Measurements from ENCODE around the gene LCMT2. TPM values are rescaled to one million over a fixed set of nuclear protein-coding genes. Genes with fewer than 3 reads are reported as not detected.

LCMT2 gene
- total RNA-seq, 1 donor from 2014 or later = 9.2 TPM

DNA sequence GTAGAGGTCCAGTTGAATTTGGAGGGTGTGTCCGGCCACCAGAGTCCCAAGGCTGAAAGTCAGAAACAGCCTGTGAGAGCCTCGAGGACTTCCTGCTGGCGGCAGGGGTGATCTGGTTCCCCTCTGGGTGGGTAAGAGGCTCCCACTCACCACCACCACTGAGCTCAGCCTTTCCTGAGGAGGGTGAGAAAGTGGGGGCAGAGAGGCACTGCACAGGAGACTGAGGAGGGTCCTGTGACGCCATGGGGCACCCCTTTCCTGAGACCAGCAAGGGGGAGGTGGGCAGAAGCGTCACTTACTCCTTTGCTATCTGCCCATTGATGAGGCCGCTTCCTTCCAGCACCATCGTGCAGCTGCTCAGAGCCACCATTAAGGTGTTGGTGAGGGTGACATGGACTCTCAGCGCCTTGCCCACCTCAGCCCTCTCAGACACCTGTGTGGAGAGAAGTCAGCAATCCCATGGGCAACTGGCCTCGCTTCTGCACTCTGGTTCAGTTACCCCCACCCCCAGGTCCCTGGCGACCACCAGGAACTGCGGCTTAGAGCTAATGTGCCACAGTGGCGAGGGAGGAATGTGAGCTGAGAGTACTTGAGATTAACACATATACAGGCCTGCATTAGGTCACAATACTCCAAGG, 53.7 kb downstream of the LCMT2 start:
- H3K27me3 ChIP-seq (ENCODE audit: control insufficient read depth, insufficient read depth, low read length) = peaks cover 12% of the 10 kb centered on the region

DNA sequence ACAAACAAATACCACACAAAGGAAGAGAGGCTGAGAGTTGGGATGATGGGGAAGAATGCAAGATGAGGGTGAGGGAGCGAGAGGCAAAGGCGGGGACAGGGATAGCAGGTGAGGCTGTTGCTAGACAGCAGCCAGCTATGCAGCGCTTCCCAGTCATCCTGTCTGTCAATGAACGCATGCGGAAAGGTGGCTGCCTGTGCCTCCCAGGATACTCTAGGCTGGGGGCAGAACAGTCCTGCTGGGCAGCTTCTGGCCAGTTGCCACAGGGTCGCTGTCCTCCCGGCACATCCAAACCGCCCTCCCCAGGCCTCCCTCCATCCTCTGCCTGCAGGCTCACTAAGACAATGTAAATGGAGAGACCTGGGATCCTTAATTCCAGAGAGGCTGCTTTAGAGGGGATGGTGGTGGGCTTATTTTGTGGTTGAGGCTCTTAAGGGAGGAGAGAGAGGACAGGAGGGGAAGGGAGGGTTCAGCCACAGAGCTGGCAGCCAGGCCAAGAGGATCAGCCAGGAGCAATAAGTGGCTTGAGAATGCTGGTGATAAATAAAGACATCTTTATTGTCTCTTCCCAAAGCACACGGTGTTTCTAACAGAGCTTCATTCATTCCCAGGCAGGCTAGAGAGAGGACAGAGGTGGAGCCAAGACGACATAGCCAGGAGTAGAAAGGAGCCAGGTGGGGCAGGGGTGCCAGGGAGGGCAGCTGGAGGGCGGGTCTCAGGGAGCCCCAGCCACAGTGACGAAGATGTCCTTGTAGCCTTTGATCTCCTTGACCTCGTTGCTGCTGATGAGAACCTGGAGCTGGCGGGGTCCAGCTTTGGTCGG, 54.4 kb downstream of the LCMT2 start:
- H3K4me3 ChIP-seq (ENCODE audit: low read depth, low read length) = no peak overlapping the region
- DNase-seq (ENCODE audit: low read depth) = no peak
- TF ChIP-seq CTCF (IDR thresholded peaks at IDR 0.05; ENCODE audit: insufficient read depth, low read length, poor library complexity, severe bottlenecking) = no peak
- H3K27me3 ChIP-seq (ENCODE audit: control insufficient read depth, insufficient read depth, low read length) = peaks cover 12% of the 10 kb centered on the region
- no peaks in the 10 kb centered on the region for H3K36me3 ChIP-seq (ENCODE audit: control insufficient read depth, insufficient read depth, low read length)

More for the DNA sequence above, 53.7 kb downstream of the LCMT2 start:
- H3K4me3 ChIP-seq (ENCODE audit: low read depth, low read length) = no peak overlapping the region
- no peaks in the 10 kb centered on the region for H3K36me3 ChIP-seq (ENCODE audit: control insufficient read depth, insufficient read depth, low read length)
- DNase-seq (ENCODE audit: low read depth) = no peak
- TF ChIP-seq CTCF (IDR thresholded peaks at IDR 0.05; ENCODE audit: insufficient read depth, low read length, poor library complexity, severe bottlenecking) = no peak

GRCh38 chr15:43274136-43274535, 56.2 kb downstream of the LCMT2 start:
- no peak for TF ChIP-seq CTCF (IDR thresholded peaks at IDR 0.05; ENCODE audit: insufficient read depth, low read length, poor library complexity, severe bottlenecking)
- DNase-seq (ENCODE audit: low read depth) = no peak
- no peaks in the 10 kb centered on the region for H3K36me3 ChIP-seq (ENCODE audit: control insufficient read depth, insufficient read depth, low read length)
- peaks cover 15% of the 10 kb centered on the region for H3K27me3 ChIP-seq (ENCODE audit: control insufficient read depth, insufficient read depth, low read length)
- H3K4me3 ChIP-seq (ENCODE audit: low read depth, low read length) = no peak overlapping the region

Other genes starting within 250 kb of the LCMT2 start
- 16.9 and 19.0 TPM in 2 replicates for gene UBR1, start 224.5 kb downstream of the LCMT2 start, total RNA-seq
- 22.3 and 23.6 TPM in 2 replicates for gene TMEM62, start 197.0 kb downstream of the LCMT2 start, total RNA-seq
- gene CCNDBP1, start 145.2 kb downstream of the LCMT2 start, total RNA-seq = 55.1 and 61.8 TPM in 2 replicates
- gene EPB42, start 109.6 kb downstream of the LCMT2 start, total RNA-seq = not detected in 2 replicates
- gene TGM5, start 63.6 kb downstream of the LCMT2 start, total RNA-seq = not detected in 2 replicates
- not detected in 2 replicates for gene TGM7, start 28.3 kb downstream of the LCMT2 start, total RNA-seq
- gene ZSCAN29, start 40.5 kb upstream of the LCMT2 start, total RNA-seq = 29.5 and 38.5 TPM in 2 replicates
- gene TUBGCP4, start 40.5 kb upstream of the LCMT2 start, total RNA-seq = 8.9 and 12.8 TPM in 2 replicates
- gene TP53BP1, start 162.6 kb upstream of the LCMT2 start, total RNA-seq = 34.8 and 46.8 TPM in 2 replicates
- gene MAP1A, start 187.0 kb upstream of the LCMT2 start, total RNA-seq = 2.0 and 2.5 TPM in 2 replicates